ENCODE results near the gene ASS1. TPM values are rescaled to one million over a fixed set of nuclear protein-coding genes. Genes with fewer than 3 reads are reported as not detected.

Gene ASS1
- total RNA-seq, 1 donor from 2014 or later, result 71.3 TPM

DNA sequence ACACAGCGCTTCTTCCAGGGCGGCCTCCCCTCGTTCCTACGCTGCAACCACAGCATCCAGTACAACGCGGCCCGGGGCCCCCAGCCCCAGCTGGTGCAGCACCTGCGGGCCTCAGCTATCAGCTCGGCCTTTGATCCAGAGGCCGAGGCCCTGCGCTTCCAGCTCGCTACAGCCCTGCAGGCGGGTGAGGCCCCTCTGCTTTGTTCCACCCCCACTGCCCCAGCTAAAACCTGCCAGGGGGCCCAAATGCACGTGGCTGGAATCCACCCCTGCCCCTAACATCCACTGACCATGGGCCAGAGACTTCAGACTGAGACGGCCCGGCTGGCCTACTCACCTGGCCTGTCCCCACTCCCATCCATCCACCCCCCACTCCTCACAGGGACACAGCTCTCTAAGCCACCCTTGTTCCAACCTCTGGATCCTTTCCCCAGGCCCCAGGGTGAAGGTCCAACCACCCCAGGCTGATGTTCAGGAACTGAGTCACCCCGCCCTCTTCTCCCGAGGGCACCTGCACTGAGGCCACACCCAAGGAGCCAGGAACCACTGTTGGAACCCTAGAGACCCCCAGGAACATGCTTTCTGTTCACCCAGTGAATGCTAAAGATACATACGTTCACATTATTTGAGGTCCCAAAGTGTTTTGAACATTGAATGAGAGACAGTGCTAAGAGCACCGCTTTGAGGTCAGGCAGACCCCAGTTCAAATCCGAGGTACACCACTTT, 18.9 kb upstream of the ASS1 start:
- H3K9me3 ChIP-seq (replicated peaks), result no peaks in the 10 kb centered on the region
- TF ChIP-seq, protein P1, sequence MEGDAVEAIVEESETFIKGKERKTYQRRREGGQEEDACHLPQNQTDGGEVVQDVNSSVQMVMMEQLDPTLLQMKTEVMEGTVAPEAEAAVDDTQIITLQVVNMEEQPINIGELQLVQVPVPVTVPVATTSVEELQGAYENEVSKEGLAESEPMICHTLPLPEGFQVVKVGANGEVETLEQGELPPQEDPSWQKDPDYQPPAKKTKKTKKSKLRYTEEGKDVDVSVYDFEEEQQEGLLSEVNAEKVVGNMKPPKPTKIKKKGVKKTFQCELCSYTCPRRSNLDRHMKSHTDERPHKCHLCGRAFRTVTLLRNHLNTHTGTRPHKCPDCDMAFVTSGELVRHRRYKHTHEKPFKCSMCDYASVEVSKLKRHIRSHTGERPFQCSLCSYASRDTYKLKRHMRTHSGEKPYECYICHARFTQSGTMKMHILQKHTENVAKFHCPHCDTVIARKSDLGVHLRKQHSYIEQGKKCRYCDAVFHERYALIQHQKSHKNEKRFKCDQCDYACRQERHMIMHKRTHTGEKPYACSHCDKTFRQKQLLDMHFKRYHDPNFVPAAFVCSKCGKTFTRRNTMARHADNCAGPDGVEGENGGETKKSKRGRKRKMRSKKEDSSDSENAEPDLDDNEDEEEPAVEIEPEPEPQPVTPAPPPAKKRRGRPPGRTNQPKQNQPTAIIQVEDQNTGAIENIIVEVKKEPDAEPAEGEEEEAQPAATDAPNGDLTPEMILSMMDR (IDR thresholded peaks at IDR 0.05; ENCODE audit: borderline replicate concordance), result no peak
- DNase-seq, result no peak
- H3K27me3 ChIP-seq (ENCODE audit: low read depth), result peaks cover 11% of the 10 kb centered on the region
- H3K4me1 ChIP-seq, result peaks cover 36% of the 10 kb centered on the region
- intact Hi-C loops (cut with micrococcal nuclease), result no loop called here
- H3K4me3 ChIP-seq, result no peak overlapping the region
- H3K27ac ChIP-seq (replicated peaks), result no peak overlapping the region
- no peaks in the 10 kb centered on the region for H3K36me3 ChIP-seq

- Histone ChIP-seq H3K4me3 (no peak overlapping the region), H3K27me3 (ENCODE audit: low read depth) (peaks cover 12% of the 10 kb centered on the region), H3K9me3 (replicated peaks) (no peaks in the 10 kb centered on the region), H3K4me1 (peaks cover 36% of the 10 kb centered on the region), H3K36me3 (no peaks in the 10 kb centered on the region), H3K27ac (replicated peaks) (no peak overlapping the region)
- intact Hi-C loops (cut with micrococcal nuclease), result no loop called here
- DNase-seq, result no peak
- TF ChIP-seq, protein P1 (IDR thresholded peaks at IDR 0.05; ENCODE audit: borderline replicate concordance), result no peak
Observed at GRCh38 chr9:130426467-130426773, 18.3 kb upstream of the ASS1 start.

DNA sequence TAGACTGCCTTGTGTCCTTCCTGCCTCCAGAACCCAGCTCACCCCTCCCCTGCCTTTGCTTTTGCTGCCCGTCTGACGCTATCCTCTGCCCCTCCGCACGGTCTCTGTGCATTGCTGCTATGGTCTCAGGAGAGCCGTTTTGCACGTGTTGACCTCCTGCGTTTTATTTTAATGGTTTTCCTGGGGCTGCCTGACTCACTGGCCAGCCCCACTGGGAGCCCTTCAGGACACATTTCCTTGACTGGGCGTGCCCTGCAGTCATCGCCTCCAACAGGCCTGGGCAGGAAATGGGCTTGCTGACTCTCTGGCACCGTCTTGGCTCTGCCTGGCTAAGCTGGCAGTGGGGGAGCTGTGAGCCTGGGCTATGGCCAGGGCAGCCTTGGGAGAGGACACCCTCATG, 17.9 kb upstream of the ASS1 start:
- peak overlapping the region; percentile 67 for H3K27ac ChIP-seq (replicated peaks)
- DNase-seq, result no peak
- H3K36me3 ChIP-seq, result no peaks in the 10 kb centered on the region
- peaks cover 36% of the 10 kb centered on the region for H3K4me1 ChIP-seq
- intact Hi-C loops (cut with micrococcal nuclease), result no loop called here
- no peaks in the 10 kb centered on the region for H3K9me3 ChIP-seq (replicated peaks)
- TF ChIP-seq, protein P1 (IDR thresholded peaks at IDR 0.05; ENCODE audit: borderline replicate concordance), result no peak
- peaks cover 14% of the 10 kb centered on the region for H3K27me3 ChIP-seq (ENCODE audit: low read depth)
- no peak overlapping the region for H3K4me3 ChIP-seq

- TF ChIP-seq, protein P1 (IDR thresholded peaks at IDR 0.05; ENCODE audit: borderline replicate concordance), result no peak
- peak overlapping the region; percentile 67 for H3K27ac ChIP-seq (replicated peaks)
- no peaks in the 10 kb centered on the region for H3K9me3 ChIP-seq (replicated peaks)
- no peak for DNase-seq
- intact Hi-C loops (cut with micrococcal nuclease), result no loop called here
- no peak overlapping the region for H3K4me3 ChIP-seq
- H3K4me1 ChIP-seq, result peaks cover 36% of the 10 kb centered on the region
- no peaks in the 10 kb centered on the region for H3K36me3 ChIP-seq
- peaks cover 12% of the 10 kb centered on the region for H3K27me3 ChIP-seq (ENCODE audit: low read depth)
Observed at GRCh38 chr9:130427326-130427725, 17.4 kb upstream of the ASS1 start.

GRCh38 chr9:130428086-130428665, 16.6 kb upstream of the ASS1 start:
- H3K27me3 ChIP-seq (ENCODE audit: low read depth), result peaks cover 13% of the 10 kb centered on the region
- no peak overlapping the region for H3K4me3 ChIP-seq
- TF ChIP-seq, protein P1 (IDR thresholded peaks at IDR 0.05; ENCODE audit: borderline replicate concordance), result no peak
- intact Hi-C loops (cut with micrococcal nuclease), result no loop called here
- peak overlapping the region; percentile 67 for H3K27ac ChIP-seq (replicated peaks)
- no peaks in the 10 kb centered on the region for H3K9me3 ChIP-seq (replicated peaks)
- DNase-seq, result no peak
- peaks cover 35% of the 10 kb centered on the region for H3K4me1 ChIP-seq
- no peaks in the 10 kb centered on the region for H3K36me3 ChIP-seq
